Stimulated activated CD4-positive, alpha-beta T cell treated with anti-CD3 and anti-CD28 coated beads, Interleukin-15, amount 100 ng/mL, for 24 hours (primary cell): ENCODE measurements around the gene CXCL8.
"Not testable (repeated sequence)": the region's sequence is repeated elsewhere in the genome, so short reads cannot be mapped to it uniquely, and the experiment has no call there.

Experiments used
- DNase-seq: peaks from one replicate; pipeline ENCODE4 v3.0.0-alpha.2; 2020

The CXCL8 gene

GRCh38 chr4:73744203-73744602 lies 3.8 kb downstream of the CXCL8 start:
- DNase-seq, result no peak

- no peak for DNase-seq
Observed at GRCh38 chr4:73750730-73751129, 10.4 kb downstream of the CXCL8 start.

DNA sequence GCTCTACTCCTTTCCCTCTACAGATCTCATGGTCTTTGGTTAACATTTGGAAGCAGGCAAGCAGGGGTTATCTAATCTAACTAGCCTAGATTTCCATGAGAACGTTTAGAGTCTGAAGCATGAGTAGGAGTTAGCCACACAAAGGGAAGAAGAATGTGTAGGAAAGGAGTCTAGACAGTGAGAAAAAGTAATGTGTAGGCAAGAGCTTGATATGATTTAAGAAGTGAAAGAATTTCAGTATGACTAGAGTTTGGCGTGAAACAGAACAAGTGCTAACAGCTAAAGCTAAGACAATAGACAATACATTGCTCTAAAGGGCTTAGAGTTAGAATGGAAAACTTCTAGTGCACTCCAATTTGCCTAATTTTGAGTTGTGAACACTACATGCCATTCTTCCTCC lies 10.8 kb downstream of the CXCL8 start:
- no peak for DNase-seq

DNA sequence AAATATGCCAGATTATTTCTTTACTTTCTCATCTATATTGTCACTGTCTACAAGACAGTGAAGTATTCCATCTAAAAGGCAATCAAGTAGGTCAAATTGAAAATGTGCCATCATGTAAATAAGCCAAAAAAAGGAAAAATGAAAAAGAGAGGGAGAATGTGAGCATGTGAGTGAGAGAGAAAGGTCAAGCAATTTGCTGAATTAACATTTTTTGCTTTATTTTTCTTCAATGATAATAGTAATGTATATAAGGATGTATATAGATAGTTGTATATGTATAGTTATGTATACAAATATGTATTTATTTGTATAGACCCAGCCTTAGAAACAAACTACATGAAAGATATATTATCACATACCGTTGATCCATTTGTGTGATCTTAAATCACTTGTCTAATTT lies 11.5 kb downstream of the CXCL8 start:
- no peak for DNase-seq

GRCh38 chr4:73752424-73752823 lies 12.1 kb downstream of the CXCL8 start:
- DNase-seq, result no peak

DNA sequence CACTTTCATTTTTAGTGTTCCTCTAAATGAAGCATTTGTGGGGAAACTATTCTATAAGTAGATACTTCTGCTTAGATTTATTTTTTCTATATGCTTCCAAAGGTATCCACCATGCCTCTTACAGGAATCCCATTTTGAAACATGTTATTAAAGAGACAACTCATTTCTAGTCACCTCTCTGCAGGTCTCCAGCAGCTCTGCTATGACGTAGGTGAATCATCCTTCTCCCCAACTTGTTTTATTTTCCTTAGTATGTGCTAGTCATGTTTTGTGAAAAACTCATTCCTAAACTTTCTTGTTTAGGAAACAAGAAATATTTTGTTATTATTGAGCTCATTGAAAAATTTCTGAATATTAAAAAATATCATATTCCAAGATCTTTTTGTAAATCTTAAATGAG lies 12.8 kb downstream of the CXCL8 start:
- no peak for DNase-seq

DNA sequence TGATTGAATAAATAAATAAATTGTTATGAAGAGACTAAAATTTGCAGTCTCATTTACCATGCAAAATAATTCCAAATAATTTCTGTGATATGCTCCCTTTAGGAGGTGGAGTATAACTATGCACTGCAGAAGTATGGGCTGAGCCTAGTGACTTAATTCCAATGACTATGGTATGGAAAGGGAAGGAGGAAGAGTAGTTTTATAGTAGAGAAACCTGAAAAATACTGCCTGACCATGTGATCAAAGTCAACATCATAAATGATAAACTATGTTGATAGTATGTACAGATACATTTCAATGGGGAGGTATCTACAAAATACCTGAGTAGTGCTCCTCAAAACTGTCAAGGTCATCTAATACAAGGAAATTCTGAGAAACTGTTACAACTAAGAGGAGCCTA lies 14.6 kb downstream of the CXCL8 start:
- DNase-seq, result no peak

GRCh38 chr4:73759357-73759756 lies 19.0 kb downstream of the CXCL8 start:
- no peak for DNase-seq

DNA sequence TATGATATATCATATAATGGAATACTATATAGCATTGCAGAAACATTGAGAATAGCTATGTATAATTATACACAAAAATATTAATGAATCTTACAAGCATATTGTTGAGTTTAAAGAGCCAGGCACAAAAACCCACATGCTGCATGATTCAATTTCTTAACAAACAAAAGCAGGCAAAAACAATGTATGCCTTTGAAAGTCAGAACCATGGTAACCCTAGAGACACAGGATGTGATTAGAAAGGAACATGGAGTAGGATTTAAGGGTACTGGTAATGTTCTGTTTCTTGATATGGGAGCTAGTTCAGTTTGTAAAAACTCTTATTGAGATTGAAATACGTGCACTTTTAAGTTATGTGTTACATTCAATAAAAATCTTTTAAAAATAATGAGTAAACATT lies 21.5 kb downstream of the CXCL8 start:
- no peak for DNase-seq

DNA sequence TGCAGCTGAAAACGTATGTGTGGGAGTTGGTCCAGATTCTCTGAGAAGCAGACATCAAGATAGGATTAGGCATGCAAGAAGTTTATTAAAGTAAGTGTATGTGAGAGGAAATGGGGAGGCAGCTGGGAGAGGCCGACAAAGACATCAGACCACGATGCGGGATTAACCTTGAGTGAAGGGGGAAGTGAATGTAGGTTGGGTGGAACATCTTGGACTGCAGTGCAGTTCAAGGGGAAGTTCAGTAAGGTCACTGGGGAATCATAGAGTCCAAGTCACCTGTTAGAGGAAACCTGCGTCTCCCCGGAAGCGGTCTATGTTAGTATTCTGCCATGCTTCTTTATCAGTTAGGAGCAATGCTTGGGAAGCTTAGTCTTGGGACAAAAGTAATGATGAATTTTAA lies 22.0 kb downstream of the CXCL8 start:
- DNase-seq, result no peak

DNA sequence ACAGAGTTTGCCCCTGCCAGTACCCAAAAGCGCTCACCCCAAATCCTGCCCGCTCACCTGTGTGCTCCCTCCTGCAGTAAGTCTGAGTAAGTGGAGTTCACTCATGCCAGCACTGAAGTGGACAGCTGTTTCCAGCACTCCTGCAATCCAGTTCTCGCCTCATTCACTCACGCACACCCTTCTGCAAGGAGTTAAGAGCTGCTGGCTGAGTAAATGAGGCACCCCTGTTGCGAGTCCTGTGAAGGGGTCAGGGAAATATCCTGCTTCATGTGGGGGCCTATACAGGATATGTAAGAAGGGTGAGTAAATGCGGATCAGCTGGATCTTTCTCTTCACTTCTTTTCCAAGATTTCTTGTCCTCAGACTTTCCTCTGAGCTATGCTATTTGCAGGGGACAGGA lies 23.5 kb downstream of the CXCL8 start:
- no peak for DNase-seq

GRCh38 chr4:73764513-73764912 lies 24.1 kb downstream of the CXCL8 start:
- DNase-seq, result no peak

GRCh38 chr4:73765296-73765695 lies 24.9 kb downstream of the CXCL8 start:
- DNase-seq, result no peak

- DNase-seq, result no peak
Observed at GRCh38 chr4:73770917-73771316, 30.5 kb downstream of the CXCL8 start.

GRCh38 chr4:73772363-73772762 lies 32.0 kb downstream of the CXCL8 start:
- DNase-seq, result no peak

DNA sequence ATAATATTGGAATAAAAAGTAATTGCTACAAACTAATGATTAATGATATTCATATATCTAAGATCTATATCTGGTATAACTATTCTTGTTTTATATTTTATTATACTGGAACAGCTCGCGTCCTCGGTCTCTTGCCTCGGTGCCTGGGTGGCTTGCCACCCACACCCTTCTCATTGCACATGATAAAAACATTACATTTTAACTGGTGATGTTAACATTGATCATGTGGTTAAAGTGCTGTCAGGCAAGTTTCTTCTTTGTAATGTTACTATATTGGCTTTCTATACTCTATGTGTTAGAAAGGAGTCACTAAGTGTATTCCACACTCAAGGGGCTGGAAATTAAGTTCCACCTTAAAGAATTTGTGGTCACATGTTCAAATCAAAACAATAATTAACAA lies 34.0 kb downstream of the CXCL8 start:
- not testable (repeated sequence) for DNase-seq

DNA sequence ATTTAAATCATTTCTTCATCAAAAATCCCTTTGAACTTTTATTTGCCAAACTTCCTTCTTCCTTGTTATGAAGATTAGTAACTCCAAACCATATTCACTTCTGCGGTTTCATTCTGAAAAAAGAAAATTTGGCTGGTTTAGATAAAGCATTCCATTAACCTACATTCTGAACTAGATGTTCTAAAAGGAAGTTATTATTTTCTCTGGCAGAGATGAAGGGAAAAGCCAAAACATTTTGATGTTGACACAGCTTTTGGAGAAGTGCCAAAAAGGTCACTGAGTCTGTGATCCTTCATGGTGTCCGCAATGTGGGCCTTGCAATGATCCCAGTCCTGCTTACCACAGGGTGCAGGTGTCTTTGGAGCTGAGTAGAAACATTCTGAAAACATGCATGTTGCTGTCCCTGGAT lies 36.0 kb downstream of the CXCL8 start:
- DNase-seq, result no peak

DNA sequence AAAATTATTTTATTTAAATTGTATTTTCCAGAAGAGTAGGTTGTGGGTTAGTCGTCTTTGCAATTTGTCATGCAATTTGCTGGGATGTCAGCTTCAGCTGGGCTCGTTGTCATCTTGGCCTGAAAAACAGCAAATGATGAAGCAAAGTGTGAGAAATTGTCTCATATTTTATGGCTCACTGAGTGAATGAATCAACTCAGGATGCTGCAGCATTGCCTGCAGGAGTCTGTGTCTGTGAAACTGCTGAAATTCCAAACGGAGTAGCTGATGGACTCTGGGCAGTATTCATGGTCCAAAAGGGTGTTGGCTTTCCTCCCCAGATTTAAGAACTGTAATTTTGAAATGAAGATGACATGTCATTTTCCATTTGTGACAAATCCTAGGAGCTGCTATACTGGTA lies 37.2 kb downstream of the CXCL8 start:
- DNase-seq, result no peak

- no peak for DNase-seq
Observed at GRCh38 chr4:73780243-73780642, 39.9 kb downstream of the CXCL8 start.

GRCh38 chr4:73780834-73781233 lies 40.5 kb downstream of the CXCL8 start:
- no peak for DNase-seq

GRCh38 chr4:73788411-73788810 lies 48.0 kb downstream of the CXCL8 start:
- DNase-seq, result no peak
